ENCODE data around the gene ZMYND8. TPM values are rescaled to one million over a fixed set of nuclear protein-coding genes. Genes with fewer than 3 reads are reported as not detected.

The ZMYND8 gene
- total and polyA plus RNA-seq, 2 donors (not counting 1 experiment from before 2014, with no cell fraction given): 12.6 to 13.0 TPM

- peak overlapping the region; percentile 99 for H3K27ac ChIP-seq (ENCODE audit: insufficient read depth, low read length)
- H2AFZ ChIP-seq (ENCODE audit: low read length): no peak overlapping the region
- peaks cover 51% of the 10 kb centered on the region for H3K79me2 ChIP-seq (ENCODE audit: control insufficient read depth, insufficient read depth, low read length)
- H3K4me2 ChIP-seq (ENCODE audit: extremely low read depth, insufficient read depth, low read length): no peak overlapping the region
- H4K20me1 ChIP-seq (ENCODE audit: control insufficient read depth, extremely low read depth, insufficient read depth, low read length): no peaks in the 10 kb centered on the region
- peaks cover 43% of the 10 kb centered on the region for H3K4me1 ChIP-seq (ENCODE audit: control insufficient read depth, extremely low read depth, insufficient read depth, low read length)
- H3K36me3 ChIP-seq (ENCODE audit: control insufficient read depth, insufficient read depth, low read length): peaks cover 2% of the 10 kb centered on the region
- no peak overlapping the region for H3K4me3 ChIP-seq (replicated peaks in 1 of 4; ENCODE audit: control extremely low read depth in 1 of 4, insufficient read depth in 1 of 4, low read depth in 3 of 4, low read length in 4 of 4)
- no peak for TF ChIP-seq EZH2 (IDR thresholded peaks at IDR 0.05; ENCODE audit: low read length, missing control alignments)
- TF ChIP-seq, protein P1, sequence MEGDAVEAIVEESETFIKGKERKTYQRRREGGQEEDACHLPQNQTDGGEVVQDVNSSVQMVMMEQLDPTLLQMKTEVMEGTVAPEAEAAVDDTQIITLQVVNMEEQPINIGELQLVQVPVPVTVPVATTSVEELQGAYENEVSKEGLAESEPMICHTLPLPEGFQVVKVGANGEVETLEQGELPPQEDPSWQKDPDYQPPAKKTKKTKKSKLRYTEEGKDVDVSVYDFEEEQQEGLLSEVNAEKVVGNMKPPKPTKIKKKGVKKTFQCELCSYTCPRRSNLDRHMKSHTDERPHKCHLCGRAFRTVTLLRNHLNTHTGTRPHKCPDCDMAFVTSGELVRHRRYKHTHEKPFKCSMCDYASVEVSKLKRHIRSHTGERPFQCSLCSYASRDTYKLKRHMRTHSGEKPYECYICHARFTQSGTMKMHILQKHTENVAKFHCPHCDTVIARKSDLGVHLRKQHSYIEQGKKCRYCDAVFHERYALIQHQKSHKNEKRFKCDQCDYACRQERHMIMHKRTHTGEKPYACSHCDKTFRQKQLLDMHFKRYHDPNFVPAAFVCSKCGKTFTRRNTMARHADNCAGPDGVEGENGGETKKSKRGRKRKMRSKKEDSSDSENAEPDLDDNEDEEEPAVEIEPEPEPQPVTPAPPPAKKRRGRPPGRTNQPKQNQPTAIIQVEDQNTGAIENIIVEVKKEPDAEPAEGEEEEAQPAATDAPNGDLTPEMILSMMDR (conservative IDR thresholded peaks at IDR 0.05 in 1 of 2, IDR thresholded peaks at IDR 0.05 in 1 of 2; ENCODE audit: low read depth in 1 of 2, low read length in 2 of 2): no peak
- DNase-seq (ENCODE audit: low read depth in 2 of 2): no peak
- no peak overlapping the region for H3K9ac ChIP-seq (ENCODE audit: insufficient read depth, low read length)
- no peaks in the 10 kb centered on the region for H3K9me3 ChIP-seq (ENCODE audit: control insufficient read depth, insufficient read depth, low read depth, low read length)
- H3K27me3 ChIP-seq (ENCODE audit: control insufficient read depth, insufficient read depth, low read length): no peaks in the 10 kb centered on the region
These were observed 41.7 kb downstream of the ZMYND8 start for GRCh38 chr20:47314647-47315338.

DNA sequence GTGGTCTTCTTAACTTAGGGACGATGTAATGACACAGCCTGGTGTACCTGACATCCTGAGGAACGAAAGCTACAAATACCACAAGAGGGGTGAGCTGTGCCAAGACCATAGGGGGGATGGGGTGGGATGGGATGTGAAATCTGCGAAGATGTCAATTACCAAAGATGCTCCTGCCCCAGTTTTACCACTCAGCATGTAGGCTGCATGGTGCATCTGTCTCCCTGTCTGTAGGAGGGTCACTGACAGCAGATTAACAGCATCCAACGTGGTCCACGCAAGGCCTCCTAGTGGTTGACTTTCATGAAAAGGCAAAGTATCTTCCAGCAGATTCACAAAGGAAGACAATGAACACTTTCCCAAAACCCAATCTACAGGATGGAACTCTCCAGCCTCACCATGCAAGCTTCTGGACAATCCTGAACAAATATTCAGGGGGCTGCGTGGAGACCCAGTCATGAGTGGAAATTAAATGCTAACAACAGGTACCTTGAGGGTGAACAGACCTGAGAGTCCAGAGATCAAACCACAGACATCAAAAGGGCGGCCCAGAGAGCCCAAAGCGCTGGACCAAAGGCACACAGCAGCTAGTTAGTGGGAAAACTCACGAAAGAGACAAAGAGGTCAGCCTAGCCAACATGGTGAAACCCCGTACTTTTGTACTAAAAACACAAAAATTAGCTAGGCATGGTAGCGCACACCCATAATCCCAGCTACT, 44.4 kb downstream of the ZMYND8 start:
- H3K4me3 ChIP-seq (replicated peaks in 1 of 4; ENCODE audit: control extremely low read depth in 1 of 4, insufficient read depth in 1 of 4, low read depth in 3 of 4, low read length in 4 of 4): no peak overlapping the region
- H3K4me1 ChIP-seq (ENCODE audit: control insufficient read depth, extremely low read depth, insufficient read depth, low read length): peaks cover 22% of the 10 kb centered on the region
- no peaks in the 10 kb centered on the region for H3K9me3 ChIP-seq (ENCODE audit: control insufficient read depth, insufficient read depth, low read depth, low read length)
- H3K9ac ChIP-seq (ENCODE audit: insufficient read depth, low read length): no peak overlapping the region
- H3K4me2 ChIP-seq (ENCODE audit: extremely low read depth, insufficient read depth, low read length): no peak overlapping the region
- no peaks in the 10 kb centered on the region for H3K27me3 ChIP-seq (ENCODE audit: control insufficient read depth, insufficient read depth, low read length)
- no peak for DNase-seq (ENCODE audit: low read depth in 2 of 2)
- peaks cover 47% of the 10 kb centered on the region for H3K79me2 ChIP-seq (ENCODE audit: control insufficient read depth, insufficient read depth, low read length)
- H2AFZ ChIP-seq (ENCODE audit: low read length): no peak overlapping the region
- no peak for TF ChIP-seq EZH2 (IDR thresholded peaks at IDR 0.05; ENCODE audit: low read length, missing control alignments)
- TF ChIP-seq, protein P1 (conservative IDR thresholded peaks at IDR 0.05 in 1 of 2, IDR thresholded peaks at IDR 0.05 in 1 of 2; ENCODE audit: low read depth in 1 of 2, low read length in 2 of 2): no peak
- no peak overlapping the region for H3K27ac ChIP-seq (ENCODE audit: insufficient read depth, low read length)
- no peaks in the 10 kb centered on the region for H4K20me1 ChIP-seq (ENCODE audit: control insufficient read depth, extremely low read depth, insufficient read depth, low read length)
- H3K36me3 ChIP-seq (ENCODE audit: control insufficient read depth, insufficient read depth, low read length): peaks cover 2% of the 10 kb centered on the region

DNA sequence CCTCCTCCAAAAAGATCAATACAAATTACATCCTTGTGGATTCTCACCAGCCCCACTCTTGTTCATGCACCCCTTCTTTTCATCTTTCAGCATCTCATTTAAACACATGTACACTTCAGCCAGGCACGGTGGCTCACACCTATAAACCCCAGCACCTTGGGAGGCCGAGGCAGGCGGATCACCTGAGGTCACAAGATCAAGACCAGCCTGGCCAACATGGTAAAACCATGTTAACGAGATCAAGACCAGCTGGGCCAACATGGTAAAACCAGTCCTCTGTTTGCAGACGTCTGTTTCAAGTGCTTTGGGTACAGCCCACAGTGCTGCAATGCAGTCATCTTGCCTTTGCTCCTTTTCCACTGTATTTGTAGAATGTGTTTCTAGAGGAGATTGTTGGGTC, 45.3 kb downstream of the ZMYND8 start:
- H3K4me1 ChIP-seq (ENCODE audit: control insufficient read depth, extremely low read depth, insufficient read depth, low read length): peaks cover 16% of the 10 kb centered on the region
- peaks cover 47% of the 10 kb centered on the region for H3K79me2 ChIP-seq (ENCODE audit: control insufficient read depth, insufficient read depth, low read length)
- DNase-seq (ENCODE audit: low read depth in 2 of 2): no peak
- no peak for TF ChIP-seq EZH2 (IDR thresholded peaks at IDR 0.05; ENCODE audit: low read length, missing control alignments)
- TF ChIP-seq, protein P1 (conservative IDR thresholded peaks at IDR 0.05 in 1 of 2, IDR thresholded peaks at IDR 0.05 in 1 of 2; ENCODE audit: low read depth in 1 of 2, low read length in 2 of 2): no peak
- H2AFZ ChIP-seq (ENCODE audit: low read length): no peak overlapping the region
- no peaks in the 10 kb centered on the region for H3K9me3 ChIP-seq (ENCODE audit: control insufficient read depth, insufficient read depth, low read depth, low read length)
- H3K27me3 ChIP-seq (ENCODE audit: control insufficient read depth, insufficient read depth, low read length): no peaks in the 10 kb centered on the region
- no peak overlapping the region for H3K4me3 ChIP-seq (replicated peaks in 1 of 4; ENCODE audit: control extremely low read depth in 1 of 4, insufficient read depth in 1 of 4, low read depth in 3 of 4, low read length in 4 of 4)
- H3K4me2 ChIP-seq (ENCODE audit: extremely low read depth, insufficient read depth, low read length): no peak overlapping the region
- peaks cover 2% of the 10 kb centered on the region for H3K36me3 ChIP-seq (ENCODE audit: control insufficient read depth, insufficient read depth, low read length)
- H3K9ac ChIP-seq (ENCODE audit: insufficient read depth, low read length): no peak overlapping the region
- no peaks in the 10 kb centered on the region for H4K20me1 ChIP-seq (ENCODE audit: control insufficient read depth, extremely low read depth, insufficient read depth, low read length)
- no peak overlapping the region for H3K27ac ChIP-seq (ENCODE audit: insufficient read depth, low read length)
